ENCODE measurements around the gene KIAA0513.

DNA sequence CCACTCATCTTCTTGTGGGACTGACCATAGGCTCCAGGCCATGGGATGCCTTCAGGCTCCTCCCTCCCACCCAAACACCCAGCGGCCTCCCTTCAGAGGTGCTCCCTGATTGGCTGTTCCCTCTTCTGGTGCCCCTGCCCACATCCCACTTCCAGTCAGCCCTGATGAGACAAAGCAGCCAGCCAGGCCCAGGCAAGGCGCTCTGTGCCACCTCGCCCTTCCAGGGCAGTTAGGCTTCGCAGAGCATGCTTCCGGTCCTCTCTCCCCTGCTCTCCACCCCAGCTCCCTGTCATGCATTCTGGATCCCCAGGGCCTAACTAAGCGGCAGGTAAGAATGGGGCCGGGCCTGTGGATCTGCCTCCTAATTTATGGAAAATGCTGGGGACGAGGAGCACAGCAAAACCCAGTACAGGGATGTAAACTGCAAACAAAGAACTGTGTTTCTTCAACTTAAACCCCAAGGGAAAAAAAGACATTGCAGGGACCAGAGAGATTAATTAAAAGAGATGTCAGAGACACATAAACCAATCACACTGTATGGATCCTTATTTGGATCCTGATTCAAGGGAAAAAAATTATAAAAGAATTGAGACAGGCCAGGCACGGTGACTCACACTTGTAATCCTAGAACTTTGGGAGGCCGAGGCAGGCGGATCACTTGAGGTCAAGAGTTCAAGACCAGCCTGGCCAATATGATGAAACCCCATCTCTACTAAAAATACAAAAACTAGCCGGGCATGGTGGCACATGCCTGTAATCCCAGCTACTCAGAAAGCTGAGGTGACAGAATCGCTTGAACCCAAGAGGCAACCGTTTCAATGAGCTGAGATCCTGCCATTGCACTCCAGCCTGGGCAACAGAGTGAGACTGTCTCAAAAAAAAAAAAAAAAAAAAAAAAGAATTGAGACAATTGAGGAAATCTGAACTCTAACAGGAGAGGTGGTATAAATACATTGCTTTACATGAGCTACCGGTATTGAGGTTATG lies 42.2 kb upstream of the KIAA0513 start:
- TF ChIP-seq TAF1 (IDR thresholded peaks at IDR 0.05; ENCODE audit: borderline replicate concordance, insufficient read depth, low read length) (no peak), POLR2AphosphoS5 (IDR thresholded peaks at IDR 0.05; ENCODE audit: low read depth, low read length) (no peak), REST (IDR thresholded peaks at IDR 0.05; ENCODE audit: insufficient read depth in 1 of 2, low read depth in 2 of 2, low read length in 2 of 2) (no peak), SIN3A (IDR thresholded peaks at IDR 0.05; ENCODE audit: borderline replicate concordance, insufficient read depth, low read length) (no peak)
